NCI-H2227 treated with DMSO at 0.1 percent for 48 hours (cell line): Measurements from ENCODE around the gene NUAK1.

Experiments used
- DNase-seq: peaks from one replicate; lab custom pipeline; 2025; lab: John Stamatoyannopoulos, UW

Gene NUAK1

DNA sequence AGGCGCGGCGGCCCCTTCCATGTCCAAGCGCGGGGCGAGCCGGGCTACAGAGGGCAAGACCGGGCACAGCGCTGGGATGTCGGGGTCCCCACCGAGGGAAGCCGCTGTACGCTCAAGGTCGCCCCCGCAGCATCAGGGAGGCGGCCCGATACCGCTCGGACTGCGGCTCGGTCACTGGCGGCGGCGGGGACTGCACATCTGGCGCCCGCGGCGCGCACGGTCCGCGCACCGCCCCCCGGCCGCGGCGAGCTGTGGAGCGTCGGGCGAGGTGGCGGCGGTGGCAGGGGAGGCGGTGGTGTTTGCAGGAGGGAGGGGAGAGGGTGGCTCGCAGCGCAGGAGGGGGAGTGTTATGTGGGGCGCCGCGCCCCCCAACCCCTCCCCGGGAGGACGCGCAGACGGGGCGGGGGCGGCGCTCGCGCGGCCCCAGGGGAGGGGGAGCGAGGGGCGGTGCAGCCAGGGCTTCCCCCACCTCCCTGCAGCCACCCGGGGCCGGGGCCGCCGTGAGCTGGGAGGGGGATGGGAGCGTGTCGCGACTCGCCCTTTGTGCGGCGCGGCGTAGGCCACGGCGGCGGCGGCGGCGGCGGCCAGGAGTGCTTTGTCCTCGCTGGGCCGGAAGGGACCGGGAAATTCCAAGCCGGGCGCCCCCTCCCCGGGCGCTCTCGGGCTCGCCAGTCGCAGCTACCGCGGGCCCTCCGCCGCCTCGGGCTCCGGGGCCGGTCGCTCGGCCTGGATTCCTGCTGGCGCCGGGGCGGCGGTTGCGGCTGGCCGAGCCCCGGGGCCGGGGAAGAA is at the start of gene NUAK1:
Gene NUAK1 (minus strand): TSS at position 322 of the 789 bp plus-strand sequence. CDS start 301 bp downstream, at position 21.
- peak; percentile 62 for DNase-seq

DNA sequence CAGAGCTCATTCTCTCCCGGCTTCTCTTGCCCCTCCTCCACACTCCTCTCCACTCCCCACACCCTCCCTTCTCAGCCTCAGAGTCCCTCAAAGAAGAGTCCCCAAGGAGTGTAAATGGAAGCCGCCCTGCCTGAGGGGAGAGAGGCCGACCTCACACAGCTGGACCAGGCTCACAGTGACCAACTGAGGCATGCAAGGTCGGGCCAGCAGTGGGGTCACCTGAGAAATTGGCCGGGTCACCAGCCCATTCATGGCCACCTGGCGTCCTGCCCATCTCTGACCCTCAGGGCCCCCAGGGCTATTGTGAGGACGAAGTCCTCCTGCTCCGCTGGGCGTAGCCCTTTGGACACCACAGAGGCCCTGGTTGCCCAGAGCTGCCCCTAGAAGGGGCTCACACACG is 49.5 kb upstream of the NUAK1 start:
- DNase-seq, result no peak

DNA sequence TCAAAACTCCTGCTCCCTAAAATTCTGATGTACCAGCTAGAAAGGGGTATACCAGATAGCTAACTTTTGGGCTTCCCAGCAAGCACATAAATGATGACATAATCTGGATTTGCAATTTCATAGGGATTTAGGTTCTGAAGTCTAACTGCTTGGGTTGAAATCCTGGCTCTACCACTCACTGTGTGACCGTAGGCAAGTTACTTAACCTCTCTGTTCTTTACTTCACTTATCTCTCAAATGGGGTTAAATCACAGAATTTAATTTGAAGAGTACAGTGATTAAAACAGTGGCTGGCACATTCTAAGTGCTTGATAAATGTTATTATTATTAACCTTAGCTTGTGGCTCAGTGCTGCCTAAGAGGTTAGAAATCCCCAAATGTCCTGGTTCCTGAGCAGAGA is 49.1 kb upstream of the NUAK1 start:
- DNase-seq, result no peak

DNA sequence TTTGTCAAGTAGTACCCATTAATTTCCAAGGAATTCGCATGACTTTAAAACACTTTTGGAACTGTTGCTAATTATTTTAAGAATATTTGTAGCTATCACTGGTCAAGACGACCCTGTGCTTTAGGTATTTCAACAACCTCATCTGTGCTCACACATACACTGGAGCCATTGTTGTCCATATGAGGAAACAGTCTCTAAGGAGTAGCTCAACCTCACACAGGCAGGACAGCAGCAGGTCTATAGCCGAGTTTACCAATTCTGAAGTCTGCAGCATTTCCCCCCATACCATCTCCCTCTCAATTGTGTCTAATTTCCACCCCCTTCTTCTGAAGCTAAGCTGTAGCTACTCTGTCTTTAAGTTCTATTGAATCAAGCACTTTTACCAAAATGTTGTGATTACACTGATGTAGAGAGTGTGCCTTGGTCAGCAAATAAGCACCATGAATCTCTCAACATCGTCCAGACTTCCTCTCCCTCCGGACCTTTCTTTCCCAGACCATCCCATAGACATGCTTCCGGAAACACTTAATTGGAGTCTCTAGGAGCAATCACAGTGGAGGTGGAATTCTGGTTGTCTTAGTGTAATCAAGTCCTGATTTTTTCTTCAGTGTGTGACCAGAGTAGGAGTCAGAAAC is 48.5 kb upstream of the NUAK1 start:
- DNase-seq, result no peak

DNA sequence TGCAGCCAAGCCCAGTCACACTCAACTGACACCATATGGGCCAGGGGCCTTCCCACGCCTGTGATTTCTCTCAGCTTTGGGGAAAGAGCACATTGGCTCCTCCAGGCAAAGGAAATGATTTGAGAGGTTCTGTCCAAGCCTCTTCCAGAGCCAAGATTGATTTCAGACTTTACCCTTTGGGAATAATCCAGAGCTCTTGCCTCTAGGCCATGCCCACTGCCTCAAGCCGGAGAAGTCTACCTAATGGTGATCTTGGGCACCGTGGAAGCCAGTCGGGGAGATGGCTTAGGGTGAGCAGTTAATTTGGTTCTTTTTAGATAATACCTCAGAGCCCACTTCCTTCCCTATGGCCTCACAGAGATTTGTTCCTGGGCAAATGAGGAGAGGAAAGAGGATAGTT is 45.0 kb upstream of the NUAK1 start:
- DNase-seq, result no peak

DNA sequence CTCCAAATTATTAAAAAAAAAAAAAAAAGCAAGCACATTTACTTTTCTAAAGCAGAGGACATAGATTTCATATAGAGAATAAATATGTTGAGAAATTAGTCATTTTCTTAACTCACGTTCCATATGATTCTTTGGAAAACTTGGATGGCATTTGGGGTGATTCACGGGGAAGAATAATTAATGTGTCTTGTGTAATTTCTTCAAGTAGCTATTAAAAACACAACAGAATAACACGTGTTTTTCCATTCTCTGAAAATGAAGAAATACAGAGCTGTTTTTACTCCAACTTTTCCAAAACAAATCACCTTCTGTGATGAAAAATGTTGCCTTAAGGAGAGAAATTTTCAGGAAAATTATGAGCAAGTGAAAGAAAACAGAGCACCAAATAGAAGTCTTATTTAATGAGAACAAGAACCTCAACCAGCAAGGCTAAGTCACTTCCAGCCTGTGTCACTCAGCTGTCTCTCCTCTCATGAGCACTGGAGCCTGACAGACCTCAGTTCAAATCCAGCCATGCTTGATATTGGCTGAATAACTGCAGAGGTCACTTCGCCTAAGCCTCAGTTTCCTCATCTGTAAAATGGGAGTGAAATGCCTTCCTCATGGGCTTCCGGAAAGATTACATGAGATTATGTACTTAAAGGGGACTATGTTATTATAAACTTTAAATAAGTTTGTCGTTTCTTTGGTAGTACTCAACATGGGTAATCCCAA is 42.8 kb upstream of the NUAK1 start:
- DNase-seq, result no peak

DNA sequence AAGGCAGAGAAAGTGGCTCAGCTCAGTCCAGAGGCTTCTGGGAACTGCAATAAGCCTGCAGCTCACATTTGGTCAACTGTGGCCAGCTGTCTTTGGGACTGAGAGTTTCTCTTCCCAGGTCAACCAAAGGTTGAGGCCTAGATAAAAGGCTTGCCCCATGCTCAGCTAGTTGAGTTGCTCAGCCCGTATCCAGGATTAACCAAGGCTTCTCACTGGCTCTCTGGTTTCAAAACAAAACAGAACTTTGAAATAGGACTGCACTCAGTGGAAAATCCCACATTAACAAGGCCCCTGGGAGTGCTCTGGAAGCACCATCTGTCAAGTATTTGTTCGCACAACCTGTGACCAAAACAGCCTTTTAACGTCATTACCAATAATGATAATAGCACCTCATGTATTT is 40.3 kb upstream of the NUAK1 start:
- no peak for DNase-seq

DNA sequence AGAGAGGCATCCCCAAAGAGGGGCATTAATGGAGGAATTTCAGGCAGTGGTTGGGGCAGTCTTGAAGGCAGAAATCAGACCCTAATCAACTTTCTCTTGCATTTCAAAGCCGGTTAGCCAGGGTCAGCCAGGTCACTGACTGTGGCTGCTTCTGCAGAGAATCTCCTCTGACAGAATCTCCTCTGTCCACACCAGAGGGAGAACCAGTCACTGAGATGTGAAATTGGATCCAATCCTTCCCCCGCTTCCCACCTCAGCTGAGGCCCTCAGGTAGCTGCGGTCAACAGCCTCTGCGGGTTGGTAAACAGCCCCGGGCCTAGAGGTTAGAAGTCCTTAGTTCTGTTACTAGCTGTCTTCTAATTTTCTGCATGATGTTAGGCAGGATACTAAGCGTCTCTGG is 39.8 kb upstream of the NUAK1 start:
- DNase-seq, result no peak

DNA sequence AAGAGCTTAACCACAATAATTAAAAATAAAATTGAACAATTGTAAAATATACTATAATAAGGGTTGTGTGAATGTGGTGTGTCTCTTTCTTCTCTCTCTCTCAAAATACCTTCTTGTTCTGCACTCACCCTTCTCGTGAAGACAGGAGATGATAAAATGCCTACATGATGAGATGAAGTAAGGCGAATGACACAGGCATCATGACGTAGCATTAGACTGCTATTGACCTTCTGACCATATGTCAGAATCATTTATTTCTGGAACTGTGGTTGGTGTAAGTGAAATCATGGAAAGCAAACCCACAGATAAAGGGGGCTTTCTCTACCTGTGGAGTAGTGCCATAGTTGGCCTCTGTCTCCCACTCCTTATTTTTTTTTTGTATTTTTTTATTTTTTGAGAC is 37.8 kb upstream of the NUAK1 start:
- no peak for DNase-seq

DNA sequence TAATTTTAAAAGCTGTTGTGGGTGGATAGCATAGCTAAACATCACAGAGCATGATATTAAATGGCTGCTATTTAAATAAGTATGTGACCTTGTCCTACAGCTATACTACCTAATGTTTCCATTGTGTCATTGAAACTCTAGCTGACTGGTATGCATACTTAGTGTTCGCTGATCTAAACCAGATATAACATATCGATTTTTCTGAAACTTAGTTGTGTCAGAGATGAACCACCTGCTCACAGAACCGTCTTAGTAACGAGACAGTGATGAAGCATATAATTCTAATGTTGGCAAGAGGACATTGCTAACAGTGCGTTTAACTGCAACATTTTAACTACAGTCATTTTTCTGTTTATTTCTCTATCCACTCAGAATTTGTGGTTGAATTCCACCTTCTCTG is 36.1 kb upstream of the NUAK1 start:
- no peak for DNase-seq

DNA sequence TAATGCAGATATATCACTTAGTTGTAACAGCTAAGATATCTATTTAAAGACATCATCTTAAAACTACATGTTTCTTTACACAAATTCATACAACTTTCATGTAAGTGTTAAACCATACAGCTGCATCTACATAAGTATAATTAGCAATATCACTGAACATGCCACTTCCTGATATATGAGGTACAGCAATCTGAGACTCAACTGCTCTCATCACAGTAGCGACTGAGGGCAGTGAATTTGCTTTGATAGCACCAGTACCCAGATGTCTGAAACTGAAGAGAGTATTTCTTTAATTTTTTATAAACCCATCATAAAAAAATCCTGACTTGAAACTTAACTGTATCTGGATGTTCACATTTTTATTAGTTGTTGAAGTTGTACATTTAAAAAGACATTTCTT is 34.7 kb upstream of the NUAK1 start:
- no peak for DNase-seq

DNA sequence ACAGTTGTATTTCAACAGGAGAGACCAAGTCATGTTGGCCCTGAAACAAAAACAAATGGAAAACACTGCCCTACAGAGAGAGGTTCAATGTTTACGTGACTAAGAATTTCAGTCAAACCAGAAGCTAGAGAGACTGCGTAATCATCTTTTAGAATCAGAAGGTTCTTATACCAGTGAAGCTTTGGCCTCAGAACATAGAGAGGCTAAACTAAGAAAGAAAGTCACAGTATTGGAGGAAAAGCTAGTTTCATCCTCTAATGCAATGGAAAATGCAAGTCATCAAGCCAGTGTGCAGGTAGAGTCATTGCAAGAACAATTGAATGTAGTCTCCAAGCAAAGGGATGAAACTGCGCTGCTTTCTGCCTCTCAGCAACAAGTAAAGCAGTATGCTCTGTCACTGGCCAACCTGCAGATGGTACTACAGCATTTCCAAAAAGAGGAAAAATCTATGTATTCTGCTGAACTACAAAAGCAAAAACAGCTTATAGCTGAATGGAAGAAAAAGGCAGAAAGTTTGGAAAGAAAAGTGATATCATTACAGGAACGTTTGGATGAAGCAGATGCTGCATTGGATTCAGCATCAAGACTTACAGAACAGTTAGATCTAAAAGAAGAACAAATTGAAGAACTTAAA is 32.5 kb upstream of the NUAK1 start:
- DNase-seq, result no peak

DNA sequence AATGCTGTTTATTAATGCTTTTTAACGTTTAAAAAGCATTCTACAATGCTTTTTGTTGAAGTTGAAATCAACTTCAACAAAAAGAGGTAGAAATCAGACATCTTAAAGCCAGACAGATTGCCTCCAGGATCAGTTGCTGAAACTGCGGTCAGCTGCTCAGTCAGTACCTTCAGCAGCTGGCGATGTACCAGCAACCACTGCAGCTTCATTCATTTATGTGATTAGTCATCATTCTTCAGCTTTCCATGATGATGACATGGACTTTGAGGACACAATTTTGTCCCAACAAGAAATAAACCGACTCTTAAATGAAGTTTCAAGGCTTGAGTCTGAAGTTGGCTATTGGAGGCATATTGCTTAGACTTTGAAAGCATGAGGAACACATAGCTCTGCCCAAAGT is 31.5 kb upstream of the NUAK1 start:
- no peak for DNase-seq

DNA sequence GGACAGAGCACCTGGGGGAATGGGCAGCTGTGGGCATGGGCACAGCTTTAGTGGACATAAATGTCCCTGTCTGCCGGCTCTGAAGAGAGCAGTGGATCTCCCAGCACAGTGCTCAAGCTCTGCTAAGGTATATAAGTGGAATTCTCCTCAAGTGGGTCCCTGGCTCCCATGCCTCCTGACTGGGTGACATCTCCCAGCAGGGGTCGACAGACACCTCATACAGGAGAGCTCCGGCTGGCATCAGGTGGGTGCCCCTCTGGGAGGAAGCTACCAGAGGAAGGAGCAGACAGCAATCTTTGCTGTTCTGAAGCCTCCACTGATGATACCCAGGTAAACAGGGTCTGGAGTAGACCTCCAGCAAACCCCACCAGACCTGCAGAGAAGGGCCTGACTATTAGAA is 25.0 kb upstream of the NUAK1 start:
- DNase-seq, result no peak

DNA sequence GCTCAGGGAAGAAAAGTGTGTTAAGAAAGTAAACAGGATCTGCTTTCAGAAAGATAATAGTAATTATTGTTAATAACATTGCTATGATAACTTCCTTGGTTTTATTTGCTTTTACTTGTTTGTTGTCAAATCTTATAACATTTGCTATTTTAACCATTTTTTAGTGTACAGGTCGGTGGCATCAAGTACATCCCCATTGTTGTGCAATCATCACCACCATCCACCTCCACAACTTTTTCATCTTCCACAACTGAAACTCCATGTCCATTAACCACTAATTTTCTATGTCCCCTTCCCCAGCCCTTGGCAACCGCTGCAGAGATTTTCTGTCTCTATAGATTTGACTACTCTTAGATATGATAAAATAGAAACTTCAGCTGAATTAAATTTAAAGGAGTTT is 22.7 kb upstream of the NUAK1 start:
- no peak for DNase-seq

DNA sequence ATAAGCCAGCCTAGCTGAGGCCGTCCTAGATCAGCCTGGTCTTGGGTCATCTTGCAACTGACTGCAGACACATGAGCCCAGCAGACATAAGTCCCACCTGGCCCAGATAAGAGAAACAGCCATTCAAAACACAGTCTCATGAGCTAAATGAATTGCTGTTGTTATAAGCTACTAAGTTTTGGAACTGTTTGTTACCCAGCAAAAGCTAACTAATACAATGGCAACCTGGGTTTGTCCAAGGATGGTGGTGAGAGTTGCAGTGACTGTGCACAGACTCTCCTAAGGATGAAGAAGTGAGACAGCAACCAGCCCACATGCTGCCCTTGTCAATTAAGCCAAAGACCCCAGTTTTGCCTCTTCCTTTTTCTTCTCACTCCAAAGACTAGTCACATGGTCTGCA is 22.2 kb upstream of the NUAK1 start:
- DNase-seq, result no peak

DNA sequence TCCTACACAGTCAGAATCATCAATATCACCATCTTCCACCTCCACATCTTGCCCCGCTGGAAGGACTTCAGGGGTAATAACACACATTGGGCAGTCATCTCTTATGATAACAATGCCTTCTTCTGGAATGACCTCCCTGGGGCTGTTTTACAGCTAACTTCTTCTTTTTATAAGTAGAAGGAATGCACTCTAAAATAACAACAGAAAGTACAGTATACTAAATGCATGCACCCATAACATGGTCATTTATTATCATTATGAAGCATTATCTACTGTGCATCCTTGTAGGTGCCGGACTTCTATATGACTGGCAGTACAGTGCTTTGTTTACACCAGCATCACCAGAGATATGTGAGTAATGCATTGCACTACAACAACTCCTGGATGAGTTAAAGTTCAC is 19.0 kb upstream of the NUAK1 start:
- DNase-seq, result no peak

DNA sequence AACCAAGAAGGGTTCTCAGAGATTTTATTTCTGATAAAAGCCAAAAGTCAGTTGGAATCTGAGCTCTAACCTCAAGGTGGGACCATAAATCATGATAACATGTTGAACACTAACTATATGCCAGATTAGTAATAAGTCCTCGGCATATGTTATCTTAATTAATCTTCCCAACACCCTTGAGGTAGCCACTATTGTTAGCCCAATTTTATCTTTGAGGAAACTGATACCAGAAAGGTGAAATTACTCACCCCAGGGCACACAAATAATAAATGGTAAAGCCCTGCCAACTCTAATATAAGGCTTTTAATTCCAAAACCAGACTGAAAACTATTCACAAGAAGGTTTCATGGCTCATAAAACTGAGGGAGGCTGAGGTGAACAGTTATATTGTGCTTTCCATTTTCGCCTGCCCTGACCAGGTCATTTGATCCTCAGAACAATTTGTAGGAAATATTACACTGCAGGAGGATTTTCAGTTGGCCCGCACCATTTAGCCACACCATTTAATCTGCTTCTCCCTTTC is 16.1 kb upstream of the NUAK1 start:
- no peak for DNase-seq

DNA sequence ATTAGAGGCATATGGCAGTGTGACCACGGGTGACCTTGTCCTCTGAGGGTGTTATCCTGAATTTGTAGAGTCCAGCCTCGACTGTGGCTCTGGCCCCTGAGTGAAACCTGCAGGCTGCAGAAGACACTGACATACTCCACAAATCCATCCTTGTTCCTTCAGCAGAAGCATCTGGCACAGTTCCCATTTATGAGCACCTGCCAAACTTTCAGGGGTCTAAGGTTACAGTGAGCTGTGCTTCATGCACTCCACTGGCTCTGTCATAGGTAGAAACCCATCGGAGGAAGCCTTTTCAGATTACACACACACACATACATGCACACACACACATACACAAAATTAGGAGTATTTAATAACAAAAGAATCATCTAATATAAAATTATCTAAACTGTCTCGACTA is 13.6 kb upstream of the NUAK1 start:
- no peak for DNase-seq

DNA sequence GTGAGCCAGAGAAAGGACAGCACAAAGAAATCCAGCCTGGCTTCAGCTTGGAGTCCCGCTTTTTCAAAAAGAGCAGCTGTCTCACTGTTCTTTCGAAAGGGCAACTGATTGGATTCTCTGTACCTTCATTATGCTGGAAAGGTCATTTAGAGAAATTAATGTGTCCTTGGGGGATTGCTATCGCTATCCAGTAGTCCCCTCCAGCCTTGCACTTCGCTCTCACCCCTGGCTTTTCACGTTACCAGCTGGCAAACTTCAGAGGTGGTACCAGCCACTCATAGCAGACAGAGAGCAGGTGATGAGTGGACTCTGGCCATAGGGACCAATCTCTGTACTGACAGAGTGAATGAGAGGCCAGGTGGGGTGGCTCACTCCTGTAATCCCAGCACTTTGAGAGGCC is 11.8 kb upstream of the NUAK1 start:
- no peak for DNase-seq

DNA sequence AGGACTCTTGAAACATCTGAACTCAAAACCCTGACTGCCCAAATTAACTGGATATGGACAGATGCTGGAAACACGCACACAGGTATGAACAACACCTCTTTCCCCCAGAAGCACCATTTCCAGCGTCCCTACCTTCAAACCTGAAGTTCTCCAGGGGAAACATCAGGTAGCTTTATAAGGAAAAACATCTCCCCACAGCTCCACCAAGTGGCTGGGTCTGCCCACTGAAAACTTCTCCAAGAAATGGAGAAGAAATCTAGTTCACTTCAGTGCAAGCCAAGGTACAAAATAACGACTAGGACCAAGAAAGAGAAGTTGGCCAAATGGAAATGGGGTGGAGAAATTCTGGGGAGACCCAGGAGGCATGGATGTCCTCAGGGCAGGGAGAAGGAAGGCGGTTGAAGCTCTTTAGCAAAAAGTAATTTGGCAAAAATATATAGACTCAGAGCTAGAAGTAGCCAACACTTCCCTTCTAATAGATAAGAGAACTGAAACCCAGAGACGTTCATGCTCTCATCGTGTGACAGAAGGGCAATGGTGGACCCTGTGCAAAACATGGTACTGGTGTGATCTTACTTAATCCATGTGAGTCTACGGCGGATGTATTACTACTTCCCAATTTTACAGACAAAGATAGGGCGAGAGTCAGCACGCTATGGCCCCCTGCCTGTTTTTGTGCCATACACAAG is 10.5 kb upstream of the NUAK1 start:
- no peak for DNase-seq

DNA sequence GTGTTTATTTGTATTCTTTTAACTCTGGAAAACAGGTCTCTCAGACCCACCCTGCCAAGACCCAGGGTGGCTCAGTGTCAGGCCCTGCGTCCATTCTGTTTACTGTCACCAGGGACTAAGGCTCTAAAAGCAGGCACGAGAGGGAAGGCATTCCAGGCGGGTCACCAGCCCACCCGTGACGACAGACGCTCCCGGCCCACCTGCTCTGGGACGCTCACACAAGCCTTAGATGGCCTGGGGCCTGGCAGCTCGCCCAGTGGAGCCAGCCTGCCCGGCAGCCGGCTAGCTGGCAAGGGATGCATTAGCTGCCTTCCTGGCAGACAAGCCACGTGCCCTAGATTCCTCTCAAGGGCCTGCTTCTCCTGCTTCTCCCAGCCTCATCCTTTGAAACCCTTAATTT is 9.2 kb upstream of the NUAK1 start:
- DNase-seq, result no peak
